RWPE1 (cell line): Measurements from ENCODE around the gene EGFR.

Experiments used
- CTCF ChIA-PET: fragments of 350-600 bp; sonication (Branson Sonifier 250); formaldehyde crosslinking; extraction: SDS; loops from one replicate; lab custom pipeline; 2021; lab: Yijun Ruan, JAX
- POLR2A ChIA-PET: fragments of 400-600 bp; formaldehyde crosslinking; extraction: SDS; loops from one replicate; lab custom pipeline; 2020; ENCODE audit warnings: antibody characterized with exemption; ENCODE audit not compliant: low non-redundant PET; lab: Yijun Ruan, JAX
- DNase-seq: peaks from one replicate; pipeline ENCODE4 v3.0.0; 2012; ENCODE audit warnings: low spot score
- H3K27ac ChIP-seq: fragments of 450-650 bp; 2 replicates; pipeline ENCODE4 v1.5.1; 2017
- CTCF ChIP-seq: fragments of 450-650 bp; conservative IDR thresholded peaks from 2 replicates; pipeline ENCODE4 v1.5.1; 2017; ENCODE audit warnings: low read depth, mild to moderate bottlenecking

Gene EGFR

DNA sequence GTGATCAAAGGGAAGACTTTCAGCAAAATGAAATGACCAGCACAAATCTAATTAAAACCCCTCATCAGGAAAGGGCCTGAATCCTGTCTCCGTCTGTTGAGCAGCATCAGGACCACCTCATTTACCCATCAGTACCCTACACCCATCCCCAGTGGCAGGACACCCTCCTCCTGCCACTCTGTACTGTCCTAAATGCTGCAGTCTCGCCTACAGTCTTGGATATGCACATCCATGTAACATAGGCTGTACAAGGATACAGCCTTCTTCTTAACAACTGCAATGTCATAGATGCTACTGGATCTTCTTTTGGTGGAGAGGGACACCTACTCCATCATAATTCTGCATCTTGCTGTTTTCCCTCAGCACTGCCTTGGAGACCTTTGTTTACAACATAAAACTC lies 206.0 kb downstream of the EGFR start:
- no peak for DNase-seq
- CTCF ChIA-PET: no interaction called here
- POLR2A ChIA-PET: no interaction called here
- H3K27ac ChIP-seq: no peak overlapping the region
- TF ChIP-seq CTCF: no peak

- no peak overlapping the region for H3K27ac ChIP-seq
- TF ChIP-seq CTCF: no peak
- ChIA-PET POLR2A (no interaction called here), CTCF (interaction anchor here (0.6 kb wide), 1 partner anchor 1891 kb away, joined by 3 read pairs; no protein-coding TSS in a partner anchor)
- no peak for DNase-seq
Measured at GRCh38 chr7:55230014-55230413, 211.2 kb downstream of the EGFR start.

DNA sequence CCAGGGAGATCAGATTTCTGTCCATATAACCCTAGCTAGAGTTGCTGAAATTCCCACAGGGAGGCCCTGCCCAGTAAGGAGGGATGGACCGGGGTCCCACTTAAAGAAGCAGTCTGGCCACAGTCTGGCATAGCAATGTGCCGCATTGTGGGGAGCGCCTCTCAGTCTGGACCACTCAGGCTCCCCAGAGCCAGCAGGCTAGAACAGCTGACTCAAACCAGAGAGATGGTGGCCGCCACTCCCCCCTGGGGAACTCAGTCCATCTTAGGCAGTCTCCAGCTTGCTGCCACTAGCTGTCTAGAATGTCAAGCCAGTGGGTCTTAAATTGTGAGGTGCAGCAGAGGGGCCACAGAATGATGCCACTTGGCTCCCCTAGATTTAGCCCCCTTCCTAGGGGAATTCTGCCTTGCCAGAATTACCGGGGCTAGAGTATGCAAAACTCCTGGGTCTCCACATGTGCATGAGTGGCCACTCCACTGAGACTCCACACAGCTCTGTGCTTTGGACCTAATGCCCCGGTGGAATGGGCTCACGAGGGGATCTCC lies 213.0 kb downstream of the EGFR start:
- POLR2A ChIA-PET: no interaction called here
- CTCF ChIA-PET: no interaction called here
- DNase-seq: no peak
- TF ChIP-seq CTCF: no peak
- H3K27ac ChIP-seq: no peak overlapping the region

- CTCF ChIA-PET: interaction anchor here (0.7 to 0.9 kb wide), 2 partner anchors 116 to 886 kb away, joined by 3 to 4 read pairs; no protein-coding TSS in a partner anchor
- no peak overlapping the region for H3K27ac ChIP-seq
- DNase-seq: no peak
- POLR2A ChIA-PET: no interaction called here
- no peak for TF ChIP-seq CTCF
Measured at GRCh38 chr7:55233001-55233400, 214.2 kb downstream of the EGFR start.

DNA sequence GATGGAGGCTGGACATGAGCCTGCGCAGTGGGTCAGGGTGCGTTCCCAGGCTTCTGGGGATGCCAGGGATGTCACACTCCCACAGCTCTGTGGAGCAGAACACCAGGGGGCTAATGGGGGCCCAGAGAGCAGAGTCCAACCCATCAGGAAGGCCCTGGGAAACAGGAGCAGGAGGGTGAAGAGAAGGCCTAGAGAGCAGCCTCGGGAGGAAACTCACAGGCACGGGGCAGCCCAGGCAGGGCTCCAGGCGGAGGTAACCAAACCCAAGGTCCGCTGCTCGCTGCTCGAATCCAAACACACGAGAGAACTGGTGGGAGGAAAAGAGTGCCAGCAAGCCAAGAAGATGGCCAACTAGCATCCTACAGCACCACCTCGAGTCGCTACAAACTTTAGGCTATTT lies 215.6 kb downstream of the EGFR start:
- ChIA-PET CTCF (interaction anchor here (0.7 kb wide), 1 partner anchor 395 kb away, joined by 3 read pairs; no protein-coding TSS in a partner anchor), POLR2A (no interaction called here)
- H3K27ac ChIP-seq: no peak overlapping the region
- no peak for TF ChIP-seq CTCF
- DNase-seq: no peak

DNA sequence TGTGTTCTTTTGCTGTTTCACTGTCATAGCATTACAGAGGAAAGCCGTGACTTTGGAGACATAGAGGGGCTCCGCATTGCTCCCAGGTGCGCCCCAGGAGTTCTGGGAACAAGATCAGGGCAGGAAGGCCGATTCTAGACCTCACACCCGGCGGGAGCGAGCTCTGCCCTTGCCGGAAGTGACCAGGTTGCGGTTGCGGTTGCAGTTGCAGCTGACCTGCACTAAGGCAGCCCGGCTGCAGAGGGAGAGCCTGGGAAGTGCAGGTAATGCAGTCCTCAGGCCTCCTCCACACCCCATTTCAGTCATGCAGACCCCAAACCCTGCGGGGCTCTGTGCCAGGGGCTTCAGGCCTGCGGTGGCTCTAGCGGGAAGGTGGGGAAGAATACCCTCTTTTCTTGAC lies 216.3 kb downstream of the EGFR start:
- no peak for TF ChIP-seq CTCF
- ChIA-PET CTCF (interaction anchor here (0.6 to 0.7 kb wide), 2 partner anchors 48 to 396 kb away, joined by 3 read pairs; no protein-coding TSS in a partner anchor), POLR2A (no interaction called here)
- no peak overlapping the region for H3K27ac ChIP-seq
- DNase-seq: no peak
